ENCODE results near the gene MYD88. TPM values are rescaled to one million over a fixed set of nuclear protein-coding genes. Genes with fewer than 3 reads are reported as not detected.
A peak's percentile ranks its signal among the peaks of the same experiment; 100 is the strongest.

The MYD88 gene
- total and polyA plus RNA-seq, 9 of the 15 experiments (the other 6 are each of a cell fraction or from before 2014, with no cell fraction given), result 3.2 to 47.3 (median 27.6) TPM

DNA sequence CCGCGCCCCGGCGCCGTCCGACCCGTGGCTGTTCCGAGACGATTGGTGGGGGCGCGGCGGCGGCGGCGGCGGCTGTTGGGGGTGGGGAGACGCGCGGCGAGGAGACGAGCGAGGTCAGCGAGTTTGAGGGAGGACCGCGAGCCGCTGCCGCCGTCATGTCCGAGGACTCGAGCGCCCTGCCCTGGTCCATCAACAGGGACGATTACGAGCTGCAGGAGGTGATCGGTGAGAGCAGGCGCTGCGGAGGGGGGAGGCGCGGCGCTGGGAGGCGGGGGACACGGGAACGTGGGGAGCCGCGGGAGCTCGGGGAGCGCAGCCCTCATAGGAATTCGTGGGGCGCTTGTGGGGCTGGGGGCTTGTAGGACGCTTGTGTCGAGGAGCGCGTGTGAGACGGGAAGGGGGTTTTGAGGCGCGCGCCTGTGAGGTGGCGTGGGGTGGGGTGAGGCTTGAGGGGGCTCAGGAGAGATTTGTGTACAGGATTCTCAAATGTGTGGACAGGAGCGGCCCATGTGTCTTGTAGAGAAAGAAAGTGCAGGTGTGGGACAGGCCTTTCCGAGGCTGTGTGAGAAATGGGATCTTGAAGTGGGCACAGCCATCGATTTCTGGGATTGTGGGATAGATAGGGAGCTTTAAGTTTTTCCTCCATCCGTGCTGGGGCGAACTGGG is 27.4 kb downstream of the MYD88 start (continued):
- TF ChIP-seq, protein P1, sequence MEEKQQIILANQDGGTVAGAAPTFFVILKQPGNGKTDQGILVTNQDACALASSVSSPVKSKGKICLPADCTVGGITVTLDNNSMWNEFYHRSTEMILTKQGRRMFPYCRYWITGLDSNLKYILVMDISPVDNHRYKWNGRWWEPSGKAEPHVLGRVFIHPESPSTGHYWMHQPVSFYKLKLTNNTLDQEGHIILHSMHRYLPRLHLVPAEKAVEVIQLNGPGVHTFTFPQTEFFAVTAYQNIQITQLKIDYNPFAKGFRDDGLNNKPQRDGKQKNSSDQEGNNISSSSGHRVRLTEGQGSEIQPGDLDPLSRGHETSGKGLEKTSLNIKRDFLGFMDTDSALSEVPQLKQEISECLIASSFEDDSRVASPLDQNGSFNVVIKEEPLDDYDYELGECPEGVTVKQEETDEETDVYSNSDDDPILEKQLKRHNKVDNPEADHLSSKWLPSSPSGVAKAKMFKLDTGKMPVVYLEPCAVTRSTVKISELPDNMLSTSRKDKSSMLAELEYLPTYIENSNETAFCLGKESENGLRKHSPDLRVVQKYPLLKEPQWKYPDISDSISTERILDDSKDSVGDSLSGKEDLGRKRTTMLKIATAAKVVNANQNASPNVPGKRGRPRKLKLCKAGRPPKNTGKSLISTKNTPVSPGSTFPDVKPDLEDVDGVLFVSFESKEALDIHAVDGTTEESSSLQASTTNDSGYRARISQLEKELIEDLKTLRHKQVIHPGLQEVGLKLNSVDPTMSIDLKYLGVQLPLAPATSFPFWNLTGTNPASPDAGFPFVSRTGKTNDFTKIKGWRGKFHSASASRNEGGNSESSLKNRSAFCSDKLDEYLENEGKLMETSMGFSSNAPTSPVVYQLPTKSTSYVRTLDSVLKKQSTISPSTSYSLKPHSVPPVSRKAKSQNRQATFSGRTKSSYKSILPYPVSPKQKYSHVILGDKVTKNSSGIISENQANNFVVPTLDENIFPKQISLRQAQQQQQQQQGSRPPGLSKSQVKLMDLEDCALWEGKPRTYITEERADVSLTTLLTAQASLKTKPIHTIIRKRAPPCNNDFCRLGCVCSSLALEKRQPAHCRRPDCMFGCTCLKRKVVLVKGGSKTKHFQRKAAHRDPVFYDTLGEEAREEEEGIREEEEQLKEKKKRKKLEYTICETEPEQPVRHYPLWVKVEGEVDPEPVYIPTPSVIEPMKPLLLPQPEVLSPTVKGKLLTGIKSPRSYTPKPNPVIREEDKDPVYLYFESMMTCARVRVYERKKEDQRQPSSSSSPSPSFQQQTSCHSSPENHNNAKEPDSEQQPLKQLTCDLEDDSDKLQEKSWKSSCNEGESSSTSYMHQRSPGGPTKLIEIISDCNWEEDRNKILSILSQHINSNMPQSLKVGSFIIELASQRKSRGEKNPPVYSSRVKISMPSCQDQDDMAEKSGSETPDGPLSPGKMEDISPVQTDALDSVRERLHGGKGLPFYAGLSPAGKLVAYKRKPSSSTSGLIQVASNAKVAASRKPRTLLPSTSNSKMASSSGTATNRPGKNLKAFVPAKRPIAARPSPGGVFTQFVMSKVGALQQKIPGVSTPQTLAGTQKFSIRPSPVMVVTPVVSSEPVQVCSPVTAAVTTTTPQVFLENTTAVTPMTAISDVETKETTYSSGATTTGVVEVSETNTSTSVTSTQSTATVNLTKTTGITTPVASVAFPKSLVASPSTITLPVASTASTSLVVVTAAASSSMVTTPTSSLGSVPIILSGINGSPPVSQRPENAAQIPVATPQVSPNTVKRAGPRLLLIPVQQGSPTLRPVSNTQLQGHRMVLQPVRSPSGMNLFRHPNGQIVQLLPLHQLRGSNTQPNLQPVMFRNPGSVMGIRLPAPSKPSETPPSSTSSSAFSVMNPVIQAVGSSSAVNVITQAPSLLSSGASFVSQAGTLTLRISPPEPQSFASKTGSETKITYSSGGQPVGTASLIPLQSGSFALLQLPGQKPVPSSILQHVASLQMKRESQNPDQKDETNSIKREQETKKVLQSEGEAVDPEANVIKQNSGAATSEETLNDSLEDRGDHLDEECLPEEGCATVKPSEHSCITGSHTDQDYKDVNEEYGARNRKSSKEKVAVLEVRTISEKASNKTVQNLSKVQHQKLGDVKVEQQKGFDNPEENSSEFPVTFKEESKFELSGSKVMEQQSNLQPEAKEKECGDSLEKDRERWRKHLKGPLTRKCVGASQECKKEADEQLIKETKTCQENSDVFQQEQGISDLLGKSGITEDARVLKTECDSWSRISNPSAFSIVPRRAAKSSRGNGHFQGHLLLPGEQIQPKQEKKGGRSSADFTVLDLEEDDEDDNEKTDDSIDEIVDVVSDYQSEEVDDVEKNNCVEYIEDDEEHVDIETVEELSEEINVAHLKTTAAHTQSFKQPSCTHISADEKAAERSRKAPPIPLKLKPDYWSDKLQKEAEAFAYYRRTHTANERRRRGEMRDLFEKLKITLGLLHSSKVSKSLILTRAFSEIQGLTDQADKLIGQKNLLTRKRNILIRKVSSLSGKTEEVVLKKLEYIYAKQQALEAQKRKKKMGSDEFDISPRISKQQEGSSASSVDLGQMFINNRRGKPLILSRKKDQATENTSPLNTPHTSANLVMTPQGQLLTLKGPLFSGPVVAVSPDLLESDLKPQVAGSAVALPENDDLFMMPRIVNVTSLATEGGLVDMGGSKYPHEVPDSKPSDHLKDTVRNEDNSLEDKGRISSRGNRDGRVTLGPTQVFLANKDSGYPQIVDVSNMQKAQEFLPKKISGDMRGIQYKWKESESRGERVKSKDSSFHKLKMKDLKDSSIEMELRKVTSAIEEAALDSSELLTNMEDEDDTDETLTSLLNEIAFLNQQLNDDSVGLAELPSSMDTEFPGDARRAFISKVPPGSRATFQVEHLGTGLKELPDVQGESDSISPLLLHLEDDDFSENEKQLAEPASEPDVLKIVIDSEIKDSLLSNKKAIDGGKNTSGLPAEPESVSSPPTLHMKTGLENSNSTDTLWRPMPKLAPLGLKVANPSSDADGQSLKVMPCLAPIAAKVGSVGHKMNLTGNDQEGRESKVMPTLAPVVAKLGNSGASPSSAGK (IDR thresholded peaks at IDR 0.05), result no peak
- TF ChIP-seq PHF20 (IDR thresholded peaks at IDR 0.05; ENCODE audit: partially characterized antibody) (peak; percentile 6), POU5F1 (IDR thresholded peaks at IDR 0.05; ENCODE audit: borderline replicate concordance, low read depth, low read length, partially characterized antibody) (no peak), TCF3 (CRISPR knock-in tag; IDR thresholded peaks at IDR 0.05) (no peak), SRF (CRISPR knock-in tag; IDR thresholded peaks at IDR 0.05) (no peak), ZBTB1 (CRISPR knock-in tag; IDR thresholded peaks at IDR 0.05; ENCODE audit: borderline replicate concordance, low read depth) (peak; percentile 80; the same call in 1 of the 2 replicates), ETV1 (tag; conservative IDR thresholded peaks at IDR 0.05; ENCODE audit: low read depth) (no peak), ZNF445 (CRISPR knock-in tag; IDR thresholded peaks at IDR 0.05; ENCODE audit: low read depth) (no peak), MYC (IDR thresholded peaks at IDR 0.05; ENCODE audit: low read depth, low read length) (no peak; the same call in 1 of the 2 replicates), MYC (CRISPR knock-in tag; IDR thresholded peaks at IDR 0.05; ENCODE audit: borderline replicate concordance, low read depth) (no peak), POLR2A (conservative IDR thresholded peaks at IDR 0.05) (peak; percentile 1; the same call in 1 of the 2 replicates), RBM25 (IDR thresholded peaks at IDR 0.05; ENCODE audit: low read depth, low read length, severe bottlenecking) (no peak)
- TF ChIP-seq, protein P2, sequence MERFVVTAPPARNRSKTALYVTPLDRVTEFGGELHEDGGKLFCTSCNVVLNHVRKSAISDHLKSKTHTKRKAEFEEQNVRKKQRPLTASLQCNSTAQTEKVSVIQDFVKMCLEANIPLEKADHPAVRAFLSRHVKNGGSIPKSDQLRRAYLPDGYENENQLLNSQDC (CRISPR knock-in tag; IDR thresholded peaks at IDR 0.05), result no peak; the same call in 1 of the 2 replicates
- TF ChIP-seq, protein P3, sequence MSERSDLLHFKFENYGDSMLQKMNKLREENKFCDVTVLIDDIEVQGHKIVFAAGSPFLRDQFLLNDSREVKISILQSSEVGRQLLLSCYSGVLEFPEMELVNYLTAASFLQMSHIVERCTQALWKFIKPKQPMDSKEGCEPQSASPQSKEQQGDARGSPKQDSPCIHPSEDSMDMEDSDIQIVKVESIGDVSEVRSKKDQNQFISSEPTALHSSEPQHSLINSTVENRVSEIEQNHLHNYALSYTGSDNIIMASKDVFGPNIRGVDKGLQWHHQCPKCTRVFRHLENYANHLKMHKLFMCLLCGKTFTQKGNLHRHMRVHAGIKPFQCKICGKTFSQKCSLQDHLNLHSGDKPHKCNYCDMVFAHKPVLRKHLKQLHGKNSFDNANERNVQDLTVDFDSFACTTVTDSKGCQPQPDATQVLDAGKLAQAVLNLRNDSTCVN (CRISPR knock-in tag; IDR thresholded peaks at IDR 0.05), result no peak
